Activated CD4-positive, CD25-positive, alpha-beta regulatory T cell treated with anti-CD3 and anti-CD28 coated beads, Interleukin-2, amount 50 U/mL, for 16 hours (primary cell): ENCODE results near the gene KCTD17.

Experiments
- DNase-seq: peaks from one replicate; pipeline ENCODE4 v3.0.0-alpha.2; 2020; ENCODE audit warnings: low read depth, low spot score

Gene KCTD17

GRCh38 chr22:37103656-37104452, 52.3 kb downstream of the KCTD17 start:
- no peak for DNase-seq

DNA sequence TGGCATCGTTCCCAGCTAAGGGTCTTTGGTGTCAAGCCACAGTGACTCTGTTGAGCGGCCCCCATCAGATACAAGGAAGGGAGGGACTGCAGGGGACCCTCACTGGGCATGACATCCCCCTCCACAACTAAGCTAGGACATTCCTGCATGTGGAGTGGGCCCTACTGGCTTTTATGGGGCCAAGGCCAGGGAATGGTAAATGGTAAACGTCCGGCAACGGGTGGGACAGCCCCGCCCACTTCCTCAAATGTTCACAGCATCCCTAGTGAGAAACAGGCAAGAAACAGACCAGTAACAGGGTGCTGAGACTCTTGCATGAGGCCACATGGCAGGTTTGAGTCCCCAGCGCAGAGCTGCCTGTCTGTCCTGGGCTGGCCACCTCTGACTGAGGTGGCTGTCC, 53.6 kb downstream of the KCTD17 start:
- no peak for DNase-seq

- no peak for DNase-seq
Measured at GRCh38 chr22:37105990-37106389, 54.4 kb downstream of the KCTD17 start.

DNA sequence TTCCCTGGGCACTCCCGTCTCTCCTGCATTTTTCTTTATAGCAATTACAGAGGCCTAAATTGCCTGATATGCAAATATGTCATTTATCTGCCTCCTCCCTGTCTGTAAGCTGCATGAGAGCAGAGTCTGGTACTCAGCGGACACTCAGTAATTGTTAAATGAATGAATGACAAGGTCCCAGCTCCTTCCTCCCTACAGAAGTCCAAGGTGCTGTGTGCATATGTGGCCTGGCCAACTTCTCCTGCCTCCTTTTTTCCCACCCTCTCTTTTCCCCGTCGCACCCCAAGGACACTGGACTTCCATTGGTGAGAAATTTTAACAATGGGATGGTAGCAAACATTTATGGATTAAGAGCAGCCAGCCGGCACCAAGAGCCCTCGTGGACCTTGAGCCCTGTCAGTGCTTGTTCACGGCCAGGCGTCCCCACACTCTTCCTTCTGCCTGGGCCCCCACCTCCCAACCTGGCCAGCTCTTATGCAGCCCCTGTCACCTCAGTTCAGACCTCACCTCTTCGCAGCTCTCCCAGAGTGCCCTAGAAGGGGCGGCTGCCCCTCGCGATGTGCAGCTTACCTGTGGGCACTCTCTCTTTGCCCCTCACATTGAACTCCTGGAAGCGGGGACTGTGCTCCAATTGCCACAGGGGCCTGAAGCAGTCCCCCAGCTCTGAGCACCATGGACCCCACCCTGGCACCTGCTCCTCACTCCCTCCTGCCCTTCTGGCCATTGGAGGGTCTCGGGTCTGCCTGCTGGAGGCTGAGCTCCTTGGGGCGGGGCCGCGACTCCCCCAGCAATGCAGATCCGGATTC, 56.5 kb downstream of the KCTD17 start:
- no peak for DNase-seq

DNA sequence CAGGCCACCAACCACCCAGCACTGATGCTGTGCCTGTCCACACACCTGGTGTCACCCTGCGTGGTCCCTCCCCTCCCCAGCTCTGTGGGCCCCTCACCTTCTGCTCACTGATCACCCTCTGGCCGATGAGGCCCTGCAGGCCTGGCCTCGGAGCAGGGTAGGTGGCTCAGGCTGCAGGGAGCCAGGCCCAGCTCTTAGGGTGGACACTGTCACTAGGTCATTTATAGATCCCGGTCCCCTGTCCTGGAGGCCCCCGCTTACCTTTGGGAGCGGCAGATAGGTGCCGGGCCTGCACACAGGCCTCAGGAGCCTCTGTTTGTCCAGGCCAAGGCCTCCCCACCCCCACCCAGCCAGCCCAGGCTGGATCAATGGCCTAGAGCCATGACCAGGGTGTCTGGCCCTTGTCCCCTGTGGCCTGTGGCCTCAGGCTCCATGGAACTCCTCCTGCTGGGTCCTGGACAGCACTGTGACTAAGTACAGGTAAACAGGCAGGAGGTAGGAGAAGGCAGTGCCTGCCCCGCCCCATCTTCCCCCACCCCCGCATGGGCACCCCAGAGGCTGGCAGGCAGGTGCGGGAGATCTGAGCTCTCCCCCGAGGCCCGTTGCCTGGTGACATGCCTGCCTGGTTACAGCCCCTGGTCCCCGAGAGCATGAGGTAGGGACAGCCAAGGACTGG, 57.8 kb downstream of the KCTD17 start, which contains the start of gene TMPRSS6:
TMPRSS6 (minus strand) TSS at position 472 of the 676 bp plus-strand sequence. CDS start 6,296 bp downstream, outside the sequence.
- no peak for DNase-seq

- DNase-seq = no peak
Measured at GRCh38 chr22:37111156-37111717, 59.7 kb downstream of the KCTD17 start.

- no peak for DNase-seq
Measured at GRCh38 chr22:37112084-37112728, 60.7 kb downstream of the KCTD17 start.
